H9 (cell line): ENCODE measurements around the gene KRT39. TPM values are rescaled to one million over a fixed set of nuclear protein-coding genes. Genes with fewer than 3 reads are reported as not detected.

Source experiments
- DNase-seq: peaks from one replicate; pipeline ENCODE4 v3.0.0-alpha.2; 2017
- H2AFZ ChIP-seq: one replicate; pipeline ENCODE4 v1.6.1; 2013; ENCODE audit warnings: mild to moderate bottlenecking, low read length, control low read depth, moderate library complexity
- H2AK5ac ChIP-seq: 2 replicates; pipeline ENCODE4 v1.6.1; 2013; ENCODE audit warnings: low read length, control low read depth, mixed read lengths; ENCODE audit not compliant: insufficient read length
- H2BK120ac ChIP-seq: one replicate; pipeline ENCODE4 v1.6.1; 2013; ENCODE audit warnings: low read depth, mild to moderate bottlenecking, low read length, control low read depth, inconsistent platforms; ENCODE audit not compliant: poor library complexity, severe bottlenecking
- H2BK12ac ChIP-seq: 2 replicates; pipeline ENCODE4 v1.6.1; 2013; ENCODE audit warnings: low read length, control low read depth, mixed read lengths, low read depth; ENCODE audit not compliant: insufficient read length
- H2BK15ac ChIP-seq: 2 replicates; pipeline ENCODE4 v1.6.1; 2013; ENCODE audit warnings: low read depth, low read length, control low read depth
- H2BK20ac ChIP-seq: one replicate; pipeline ENCODE4 v1.6.1; 2013; ENCODE audit warnings: low read depth, mild to moderate bottlenecking, low read length, control low read depth, inconsistent platforms; ENCODE audit not compliant: poor library complexity, severe bottlenecking
- H2BK5ac ChIP-seq: 2 replicates; pipeline ENCODE4 v1.6.1; 2013; ENCODE audit warnings: low read length, control low read depth, mixed read lengths; ENCODE audit not compliant: insufficient read length
- H3K14ac ChIP-seq: 2 replicates; pipeline ENCODE4 v1.6.1; 2013; ENCODE audit warnings: low read length, control low read depth; ENCODE audit not compliant: insufficient read depth
- H3K18ac ChIP-seq: 2 replicates; pipeline ENCODE4 v1.6.1; 2013; ENCODE audit warnings: low read depth, mild to moderate bottlenecking, mixed read lengths, low read length, control low read depth; ENCODE audit not compliant: insufficient read length
- H3K23ac ChIP-seq: 2 replicates; pipeline ENCODE4 v1.6.1; 2013; ENCODE audit warnings: low read length, control low read depth, mixed read lengths, low read depth; ENCODE audit not compliant: insufficient read length
- H3K23me2 ChIP-seq: 2 replicates; pipeline ENCODE4 v1.6.1; 2013; ENCODE audit warnings: low read depth, mild to moderate bottlenecking, mixed read lengths, low read length, control low read depth; ENCODE audit not compliant: insufficient read length, poor library complexity, severe bottlenecking
- H3K27ac ChIP-seq: 2 replicates; pipeline ENCODE4 v1.5.1; 2013; ENCODE audit warnings: low read length, control low read depth, mixed read lengths, low read depth; ENCODE audit not compliant: insufficient read length
- H3K27me3 ChIP-seq: 2 replicates; pipeline ENCODE4 v1.6.1; 2013; ENCODE audit warnings: low read length, control low read depth, inconsistent platforms; ENCODE audit not compliant: insufficient read depth
- H3K4ac ChIP-seq: 2 replicates; pipeline ENCODE4 v1.6.1; 2013; ENCODE audit warnings: low read depth, mild to moderate bottlenecking, control low read depth, inconsistent platforms, low read length, moderate library complexity
- H3K4me1 ChIP-seq: 2 replicates; pipeline ENCODE4 v1.6.1; 2013; ENCODE audit warnings: low read length, control low read depth, inconsistent platforms; ENCODE audit not compliant: insufficient read depth
- H3K4me2 ChIP-seq: 2 replicates; pipeline ENCODE4 v1.6.1; 2013; ENCODE audit warnings: low read length, control low read depth, mixed read lengths; ENCODE audit not compliant: insufficient read length, insufficient read depth
- H3K56ac ChIP-seq: 2 replicates; pipeline ENCODE4 v1.6.1; 2013; ENCODE audit warnings: low read depth, mild to moderate bottlenecking, mixed read lengths, low read length, control low read depth; ENCODE audit not compliant: insufficient read length
- H3K79me1 ChIP-seq: 2 replicates; pipeline ENCODE4 v1.6.1; 2013; ENCODE audit warnings: low read depth, mild to moderate bottlenecking, moderate library complexity, low read length, control low read depth, inconsistent platforms; ENCODE audit not compliant: insufficient read depth, poor library complexity, severe bottlenecking
- H3K79me2 ChIP-seq: 2 replicates; pipeline ENCODE4 v1.6.1; 2013; ENCODE audit warnings: low read length, control low read depth, inconsistent platforms; ENCODE audit not compliant: insufficient read depth
- H3K9ac ChIP-seq: 2 replicates; pipeline ENCODE4 v1.6.1; 2013; ENCODE audit warnings: low read length, control low read depth, mixed read lengths; ENCODE audit not compliant: insufficient read length; ENCODE audit errors: extremely low read depth
- H3K9me3 ChIP-seq: one replicate; pipeline ENCODE4 v1.6.1; 2013; ENCODE audit warnings: low read depth, low read length, inconsistent platforms; ENCODE audit not compliant: control insufficient read depth
- H3T11ph ChIP-seq: one replicate; pipeline ENCODE4 v1.6.1; 2013; ENCODE audit warnings: mild to moderate bottlenecking, low read length, control low read depth, inconsistent platforms
- H4K20me1 ChIP-seq: one replicate; pipeline ENCODE4 v1.6.1; 2013; ENCODE audit not compliant: control insufficient read depth, insufficient read length, insufficient read depth
- H4K5ac ChIP-seq: 2 replicates; pipeline ENCODE4 v1.6.1; 2013; ENCODE audit warnings: low read depth, mild to moderate bottlenecking, mixed read lengths, low read length, control low read depth; ENCODE audit not compliant: insufficient read length
- H4K8ac ChIP-seq: replicated peaks from 2 replicates; pipeline ENCODE4 v1.6.1; 2013; ENCODE audit warnings: low read length, control low read depth, mixed read lengths, low read depth; ENCODE audit not compliant: insufficient read length
- H4K91ac ChIP-seq: 2 replicates; pipeline ENCODE4 v1.6.1; 2013; ENCODE audit warnings: low read depth, mild to moderate bottlenecking, moderate library complexity, mixed read lengths, low read length, control low read depth; ENCODE audit not compliant: insufficient read length
- H3K27ac Mint-ChIP-seq, 3 experiments: 2 replicates in 2 of 3; 3 replicates in 1 of 3; pipeline ENCODE4 v1.8.0; 2020 to 2021; ENCODE audit warnings: mixed read lengths in 3 of 3, mild to moderate bottlenecking in 1 of 3, moderate library complexity in 1 of 3
- H3K27me3 Mint-ChIP-seq: 2 replicates; pipeline ENCODE4 v1.8.0; 2021; ENCODE audit warnings: low read depth, mild to moderate bottlenecking, moderate library complexity, mixed read lengths
- H3K36me3 Mint-ChIP-seq, 3 experiments: 2 replicates in 2 of 3; 3 replicates in 1 of 3; pipeline ENCODE4 v1.8.0; 2020 to 2021; ENCODE audit warnings: low read depth in 3 of 3, mixed read lengths in 3 of 3; ENCODE audit not compliant: insufficient read depth in 1 of 3
- H3K4me1 Mint-ChIP-seq, 2 experiments: 2 replicates each; pipeline ENCODE4 v1.8.0; 2020; ENCODE audit warnings: mixed read lengths in 2 of 2
- H3K4me3 Mint-ChIP-seq, 2 experiments: 2 replicates in 1 of 2; 3 replicates in 1 of 2; pipeline ENCODE4 v1.8.0; 2020 to 2021; ENCODE audit warnings: mild to moderate bottlenecking in 2 of 2, mixed read lengths in 2 of 2, moderate library complexity in 1 of 2
- H3K9me3 Mint-ChIP-seq, 2 experiments: 2 replicates in 1 of 2; 3 replicates in 1 of 2; pipeline ENCODE4 v1.8.0; 2020; ENCODE audit warnings: mild to moderate bottlenecking in 2 of 2, mixed read lengths in 2 of 2, moderate library complexity in 1 of 2
- WGBS: extraction: QIAGEN DNeasy Blood & Tissue Kit; methylation state at CpG from one replicate; pipeline ENCODE4 v1.1.7; 2013; ENCODE audit warnings: missing lambda C conversion rate, low lambda C conversion rate, mixed read lengths; ENCODE audit not compliant: insufficient read length; ENCODE audit errors: extremely low coverage; 5-methylcytosine and 5-hydroxymethylcytosine counted together
- total RNA-seq: library from RNA; stranded (reverse); gene quantifications from 2 replicates; pipeline ENCODE4 v1.2.1, GENCODE V29; 2021
- TF ChIP-seq, protein P1 (sequence below): fragments of 200-600 bp; sonication (generic); conservative IDR thresholded peaks from 3 replicates; pipeline ENCODE4 v1.8.0; 2021; ENCODE audit warnings: antibody characterized with exemption, mild to moderate bottlenecking

The KRT39 gene
- total RNA-seq, 1 experiment from 2014 or later = not detected

- Histone ChIP-seq H3K23ac (no peak overlapping the region), H2BK12ac (no peak overlapping the region), H2AFZ (no peak overlapping the region), H3K4ac (no peak overlapping the region), H3K23me2 (no peaks in the 10 kb centered on the region), H3K27me3 (no peaks in the 10 kb centered on the region), H3K4me2 (no peak overlapping the region), H3K79me1 (no peaks in the 10 kb centered on the region), H2BK120ac (no peak overlapping the region), H2BK15ac (no peak overlapping the region), H3K27ac (no peak overlapping the region), H4K8ac (no peak overlapping the region), H4K5ac (no peak overlapping the region), H3K56ac (no peak overlapping the region), H3K9ac (no peak overlapping the region), H3K79me2 (no peaks in the 10 kb centered on the region), H2AK5ac (no peak overlapping the region), H3T11ph (no peak overlapping the region), H4K91ac (no peak overlapping the region), H3K4me1 (peaks cover 9% of the 10 kb centered on the region; the same call in 1 of the 2 replicates), H3K18ac (no peak overlapping the region), H4K20me1 (no peaks in the 10 kb centered on the region), H3K14ac (no peak overlapping the region), H3K9me3 (no peaks in the 10 kb centered on the region), H2BK5ac (no peak overlapping the region), H2BK20ac (no peak overlapping the region)
- peaks cover 20 to 23% of the 10 kb centered on the region in 2 experiments for H3K4me1 Mint-ChIP-seq
- no peak for DNase-seq
- no peak overlapping the region for H3K4me3 Mint-ChIP-seq
- TF ChIP-seq, protein P1, sequence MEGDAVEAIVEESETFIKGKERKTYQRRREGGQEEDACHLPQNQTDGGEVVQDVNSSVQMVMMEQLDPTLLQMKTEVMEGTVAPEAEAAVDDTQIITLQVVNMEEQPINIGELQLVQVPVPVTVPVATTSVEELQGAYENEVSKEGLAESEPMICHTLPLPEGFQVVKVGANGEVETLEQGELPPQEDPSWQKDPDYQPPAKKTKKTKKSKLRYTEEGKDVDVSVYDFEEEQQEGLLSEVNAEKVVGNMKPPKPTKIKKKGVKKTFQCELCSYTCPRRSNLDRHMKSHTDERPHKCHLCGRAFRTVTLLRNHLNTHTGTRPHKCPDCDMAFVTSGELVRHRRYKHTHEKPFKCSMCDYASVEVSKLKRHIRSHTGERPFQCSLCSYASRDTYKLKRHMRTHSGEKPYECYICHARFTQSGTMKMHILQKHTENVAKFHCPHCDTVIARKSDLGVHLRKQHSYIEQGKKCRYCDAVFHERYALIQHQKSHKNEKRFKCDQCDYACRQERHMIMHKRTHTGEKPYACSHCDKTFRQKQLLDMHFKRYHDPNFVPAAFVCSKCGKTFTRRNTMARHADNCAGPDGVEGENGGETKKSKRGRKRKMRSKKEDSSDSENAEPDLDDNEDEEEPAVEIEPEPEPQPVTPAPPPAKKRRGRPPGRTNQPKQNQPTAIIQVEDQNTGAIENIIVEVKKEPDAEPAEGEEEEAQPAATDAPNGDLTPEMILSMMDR = no peak
- no peaks in the 10 kb centered on the region; the same call in none of the 2 replicates for H3K27me3 Mint-ChIP-seq
- no CpG with 5 or more reads among the region's 4 CpGs for WGBS
- H3K27ac Mint-ChIP-seq = no peak overlapping the region
- H3K9me3 Mint-ChIP-seq = no peaks in the 10 kb centered on the region
- H3K36me3 Mint-ChIP-seq = no peaks in the 10 kb centered on the region
Measured at GRCh38 chr17:40962059-40962561, 4.6 kb downstream of the KRT39 start.
